ENCODE measurements around the gene SFT2D1.
"Not testable (repeated sequence)": the region's sequence is repeated elsewhere in the genome, so short reads cannot be mapped to it uniquely, and the experiment has no call there.

The SFT2D1 gene

DNA sequence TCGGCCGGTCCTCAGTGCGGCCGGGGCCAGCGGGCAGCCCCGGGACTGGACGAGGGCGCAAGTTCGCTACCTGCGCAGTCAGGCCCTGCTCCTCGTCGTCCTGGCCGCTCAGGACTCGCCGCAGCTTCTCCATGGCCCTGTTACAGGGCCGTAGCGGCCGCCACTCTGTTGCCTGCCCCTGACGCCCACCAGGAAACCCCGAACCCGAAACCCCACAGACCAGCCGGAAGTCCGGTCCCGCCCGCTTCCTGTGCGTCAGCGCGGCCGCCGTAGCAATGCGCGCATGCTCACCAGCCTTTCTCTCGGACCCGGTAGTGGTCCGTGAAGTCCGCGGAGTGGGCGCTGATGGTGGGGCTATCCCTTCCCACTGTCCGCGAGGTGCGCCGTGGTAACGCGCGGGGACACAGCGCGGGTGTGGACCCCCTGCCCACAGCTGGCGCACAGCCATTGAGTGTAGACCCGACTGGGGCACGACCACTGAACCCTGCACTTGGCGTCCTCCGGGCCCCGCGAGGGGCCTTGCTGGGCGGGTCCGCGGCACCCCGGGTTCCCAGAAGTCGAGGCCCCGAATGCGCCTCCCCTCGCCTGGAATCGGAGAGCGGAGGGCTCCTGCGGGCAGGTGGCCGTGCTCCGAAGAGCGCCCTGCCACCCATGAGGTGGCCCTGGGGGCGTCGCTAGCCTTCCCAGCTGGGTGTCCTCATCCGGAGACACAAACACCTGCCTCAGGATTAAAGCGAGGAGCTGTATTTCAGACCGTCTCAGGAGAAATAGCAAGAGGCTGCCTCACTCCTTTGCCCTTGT, at the start of gene SFT2D1:
Gene SFT2D1, minus strand, starts transcription at position 197 of the 801 bp plus-strand sequence. Its CDS starts 64 bp downstream, at position 133.
- DNase-seq, result no peak

DNA sequence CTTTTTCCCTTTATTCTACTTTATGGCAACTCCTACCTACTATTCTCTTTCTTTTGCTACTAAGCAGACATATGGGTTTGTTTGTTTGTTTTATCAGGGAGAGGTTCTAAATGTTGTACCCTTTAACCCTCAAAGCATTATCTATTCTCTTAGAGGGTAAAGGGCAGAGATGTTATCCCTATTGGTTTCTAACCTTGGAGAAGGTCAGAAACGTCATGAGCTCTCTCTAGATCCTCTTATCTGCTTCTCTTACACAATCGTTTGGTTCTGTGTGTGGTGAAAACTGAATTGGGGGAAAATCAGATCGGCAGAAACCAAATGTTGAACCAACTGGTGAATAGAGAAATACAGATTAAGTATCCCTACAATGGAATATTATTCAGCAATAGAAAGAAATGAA, 46.8 kb upstream of the SFT2D1 start:
- DNase-seq, result no peak

DNA sequence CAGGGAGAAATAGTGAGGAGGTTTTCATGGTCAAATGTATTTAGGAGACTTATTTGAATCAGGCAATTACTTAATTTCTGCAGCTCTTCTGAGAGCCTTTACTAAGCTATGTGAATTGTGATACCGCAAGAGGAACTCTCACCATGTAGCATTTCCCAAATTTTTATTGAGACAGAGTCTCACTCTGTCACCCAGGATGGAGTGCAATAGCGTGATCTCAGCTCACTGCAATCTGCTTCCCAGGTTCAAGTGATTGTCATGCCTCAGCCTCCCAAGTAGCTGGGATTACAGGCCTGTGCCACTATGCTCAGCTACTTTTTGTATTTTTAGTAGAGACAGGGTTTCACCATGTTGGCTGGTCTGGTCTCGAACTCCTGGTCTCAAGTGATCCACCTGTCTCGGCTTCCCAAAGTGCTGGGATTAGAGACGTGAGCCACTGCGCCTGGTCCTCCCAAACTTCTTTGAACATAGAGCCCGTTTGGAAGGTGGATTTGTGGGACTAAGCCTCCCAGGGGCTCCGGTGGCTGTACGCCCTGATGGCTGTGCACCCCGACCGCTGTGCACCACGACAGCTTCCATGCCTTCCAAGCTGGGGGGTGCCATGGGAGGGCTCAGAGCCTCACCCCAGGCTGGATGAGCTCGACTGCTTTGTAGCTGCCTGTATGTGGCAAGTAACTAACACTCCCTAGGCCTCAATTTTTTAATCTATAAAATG, 46.1 kb upstream of the SFT2D1 start:
- no peak for DNase-seq

DNA sequence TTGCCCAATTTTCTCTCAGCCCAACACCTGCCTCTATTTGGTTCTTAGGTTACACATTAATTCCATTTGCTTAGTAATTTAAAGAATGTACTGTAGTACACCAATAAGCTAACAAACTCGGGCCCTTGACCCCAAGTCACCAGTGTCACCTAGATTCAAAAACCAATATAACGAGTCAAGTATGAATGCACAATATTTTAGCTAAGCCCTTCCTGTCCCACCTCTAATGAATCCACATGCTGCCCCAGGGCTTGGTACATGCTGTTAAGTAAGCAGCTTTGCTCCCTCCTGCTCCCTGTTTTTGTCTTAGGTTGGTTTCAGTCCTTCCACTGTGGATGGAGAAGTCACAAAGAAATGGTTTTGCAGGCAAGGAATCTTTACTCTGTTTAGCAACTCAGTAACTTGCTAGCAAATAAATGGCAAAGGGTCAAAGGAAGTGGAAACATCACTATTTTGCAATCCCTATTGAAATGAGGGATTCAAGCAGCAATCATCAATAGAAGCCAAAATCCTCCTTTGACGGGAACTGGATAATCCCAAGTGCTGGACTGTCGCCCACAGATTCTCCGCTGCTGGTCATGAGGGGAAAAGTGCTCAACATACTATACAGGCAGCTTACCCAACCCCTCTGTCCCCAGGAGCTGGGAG, 45.4 kb upstream of the SFT2D1 start:
- no peak for DNase-seq

DNA sequence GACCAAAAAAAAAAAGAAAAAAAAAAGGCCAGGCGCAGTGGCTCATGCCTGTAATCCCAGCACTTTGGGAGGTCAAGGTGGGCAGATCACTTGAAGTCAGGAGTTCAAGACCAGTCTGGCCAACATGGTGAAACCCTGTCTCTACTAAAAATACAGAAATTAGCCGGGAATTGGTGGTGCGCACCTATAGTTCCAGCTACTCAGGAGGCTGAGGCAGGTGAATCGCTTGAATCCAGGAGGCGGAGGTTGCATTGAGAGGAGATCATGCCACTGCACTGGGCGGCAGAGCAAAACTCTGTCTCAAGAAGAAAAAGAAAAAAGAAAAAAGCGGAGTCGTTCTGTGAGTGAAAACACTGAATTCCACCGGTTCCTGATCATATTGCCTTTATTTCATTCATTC, 44.8 kb upstream of the SFT2D1 start:
- not testable (repeated sequence) for DNase-seq

DNA sequence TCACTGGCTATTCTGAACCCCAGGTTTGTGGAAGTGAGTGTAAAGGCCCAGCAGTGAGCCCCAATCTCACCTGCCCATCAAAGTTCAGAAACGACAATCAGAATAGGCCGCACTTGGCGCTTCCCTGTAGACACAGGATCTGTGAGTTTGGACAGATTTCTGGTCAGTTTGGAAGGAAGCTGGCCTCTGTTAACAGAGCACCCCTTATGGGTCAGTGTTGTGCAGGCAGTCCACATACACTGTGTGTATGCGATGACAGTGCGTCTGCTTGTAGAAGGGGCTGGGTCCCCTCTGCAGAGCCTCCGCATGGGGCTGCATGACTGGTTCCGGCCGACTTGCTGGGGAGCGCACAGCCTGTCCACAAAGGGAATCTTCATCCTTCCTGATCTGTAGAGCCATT, 43.8 kb upstream of the SFT2D1 start:
- DNase-seq, result no peak

DNA sequence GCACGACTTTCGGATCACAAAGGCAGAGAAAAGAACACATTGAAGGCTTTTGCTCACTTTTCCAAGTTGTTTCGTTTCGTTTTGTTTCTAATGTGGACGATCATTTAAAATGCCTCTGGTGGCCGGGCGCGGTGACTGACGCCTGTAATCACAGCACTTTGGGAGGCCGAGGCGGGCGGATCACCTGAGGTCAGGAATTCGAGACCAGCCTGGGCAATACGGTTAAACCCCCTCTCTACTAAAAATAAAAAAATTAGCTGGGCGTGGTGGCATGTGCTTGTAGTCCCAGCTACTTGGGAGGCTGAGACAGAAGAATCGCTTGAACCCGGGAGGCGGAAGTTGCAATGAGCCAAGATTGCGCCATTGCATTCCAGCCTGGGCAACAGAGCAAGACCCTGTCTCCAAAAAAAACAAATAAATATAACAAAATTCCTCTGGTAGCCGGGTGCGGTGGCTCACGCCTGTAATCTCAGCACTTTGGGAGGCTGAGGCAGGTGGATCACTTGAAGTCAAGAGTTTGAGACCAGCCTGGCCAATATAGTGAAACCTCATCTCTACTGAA, 41.5 kb upstream of the SFT2D1 start:
- DNase-seq, result not testable (repeated sequence)

DNA sequence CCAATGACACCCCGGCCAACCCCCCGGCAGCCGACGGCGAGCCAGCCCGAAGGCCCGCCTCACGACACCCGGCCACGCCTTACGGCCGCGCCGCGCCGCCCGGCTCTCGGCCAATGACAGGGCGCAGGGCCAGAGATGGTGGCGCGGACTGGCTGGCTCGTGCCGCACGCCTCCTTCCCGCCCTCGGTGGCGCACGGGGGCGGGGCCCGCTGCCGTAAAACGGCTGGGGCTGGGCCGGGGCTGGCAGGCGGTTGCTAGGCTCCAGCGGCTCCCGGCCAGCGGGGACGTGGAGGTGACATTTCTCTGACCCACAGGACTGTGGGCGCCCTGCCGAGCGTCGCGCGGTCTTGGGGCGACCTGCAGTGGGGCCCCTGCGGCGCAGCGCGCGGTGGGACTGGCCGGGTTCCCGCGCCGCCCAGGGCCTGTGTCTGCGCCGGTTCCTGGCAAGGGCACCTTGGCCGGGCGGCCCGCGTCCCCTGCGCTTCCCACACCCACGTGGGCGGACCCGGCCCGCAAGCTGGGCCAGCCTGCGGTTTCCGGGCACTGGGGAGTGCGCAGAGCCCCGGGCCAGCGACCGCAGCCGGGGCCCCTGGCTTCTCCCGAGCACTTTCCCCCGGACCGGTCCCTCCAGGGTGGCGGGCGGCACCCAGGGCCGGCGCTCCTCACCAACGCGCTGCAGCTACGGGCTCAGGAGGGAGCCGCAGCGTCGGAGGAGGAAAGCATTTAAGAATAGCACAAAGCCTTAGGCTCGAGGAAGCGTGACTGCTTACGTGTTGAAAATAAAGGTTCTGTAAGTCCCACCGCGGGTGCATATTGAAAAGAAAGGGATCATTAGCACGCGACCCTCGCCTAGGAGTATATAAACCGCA, 40.8 kb upstream of the SFT2D1 start, which contains the start of gene MPC1:
Gene MPC1, minus strand, starts transcription at position 8 of the 869 bp plus-strand sequence. CDS start 64 bp downstream, outside the sequence.
- DNase-seq, result peak; percentile 48

DNA sequence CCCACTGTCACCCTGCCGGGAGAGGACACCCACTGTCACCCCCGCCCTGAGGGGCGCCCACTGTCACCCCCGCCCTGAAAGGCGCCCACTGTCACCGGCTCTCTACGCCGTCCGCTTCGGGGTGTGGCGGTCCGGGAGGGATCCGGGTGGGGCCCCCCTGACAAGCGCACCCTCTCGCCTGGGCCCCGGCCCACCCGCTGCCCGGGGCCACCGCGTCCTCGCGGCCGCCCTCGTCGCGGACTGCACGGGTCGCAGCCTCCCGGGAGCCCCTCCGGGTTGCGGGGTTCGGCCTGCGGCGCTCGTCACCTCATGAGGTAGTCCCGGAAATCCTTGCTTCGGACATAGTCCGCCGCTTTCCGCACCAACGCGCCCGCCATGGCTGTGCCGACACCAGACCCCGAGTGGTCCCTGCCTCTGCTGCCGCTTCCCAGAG, 40.2 kb upstream of the SFT2D1 start:
- DNase-seq, result no peak

DNA sequence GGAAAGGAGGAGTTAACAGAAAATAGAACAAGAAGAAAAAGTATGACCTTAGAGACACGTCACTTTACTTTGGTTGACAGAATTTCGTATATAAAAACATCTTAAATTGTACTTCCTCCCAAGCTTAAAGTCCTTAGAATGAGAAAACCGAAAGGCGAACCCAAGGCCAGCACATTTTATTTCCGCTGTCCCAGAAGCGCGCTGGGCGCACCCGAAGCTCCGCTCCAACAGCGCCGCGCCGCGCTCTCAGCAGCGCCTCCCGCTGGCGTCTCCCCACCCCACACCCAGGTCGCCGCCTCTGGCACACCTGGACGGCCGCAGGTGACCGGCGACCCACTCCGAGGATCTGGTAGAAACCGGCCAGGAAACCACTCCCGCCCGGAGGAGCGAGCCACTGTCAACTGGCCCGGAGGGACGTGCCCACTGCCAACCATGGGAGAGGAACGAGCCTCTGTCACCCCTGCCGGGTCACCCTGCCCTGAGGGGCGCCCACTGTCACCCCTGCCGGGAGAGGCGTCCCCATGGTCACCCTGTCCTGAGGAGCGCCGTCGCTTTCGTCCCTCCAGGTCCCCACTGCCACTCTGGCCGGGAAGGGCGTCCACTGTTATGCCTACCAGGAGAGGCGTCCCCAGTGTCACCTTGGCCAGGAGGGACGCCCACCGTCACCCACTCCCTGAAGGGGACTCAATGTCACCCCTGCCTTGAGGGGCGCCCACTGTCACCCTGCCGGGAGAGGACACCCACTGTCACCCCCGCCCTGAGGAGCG, 39.6 kb upstream of the SFT2D1 start:
- DNase-seq, result no peak

DNA sequence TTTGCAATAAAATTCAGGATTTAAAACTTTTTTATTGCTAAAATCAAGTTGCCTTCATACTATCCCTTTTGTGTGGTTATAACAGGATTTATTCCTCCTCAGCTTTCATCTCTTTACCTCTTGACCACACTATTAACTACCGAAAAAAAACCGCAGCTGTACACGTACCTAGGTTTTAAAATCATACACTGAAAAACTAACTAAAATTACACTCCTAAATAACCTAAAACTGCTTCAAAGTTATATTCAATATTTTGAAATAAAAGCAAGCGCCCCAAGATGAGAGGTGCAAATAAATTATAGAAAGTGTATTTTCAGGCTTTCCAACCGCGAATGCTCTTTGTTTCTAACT, 39.0 kb upstream of the SFT2D1 start:
- DNase-seq, result no peak

DNA sequence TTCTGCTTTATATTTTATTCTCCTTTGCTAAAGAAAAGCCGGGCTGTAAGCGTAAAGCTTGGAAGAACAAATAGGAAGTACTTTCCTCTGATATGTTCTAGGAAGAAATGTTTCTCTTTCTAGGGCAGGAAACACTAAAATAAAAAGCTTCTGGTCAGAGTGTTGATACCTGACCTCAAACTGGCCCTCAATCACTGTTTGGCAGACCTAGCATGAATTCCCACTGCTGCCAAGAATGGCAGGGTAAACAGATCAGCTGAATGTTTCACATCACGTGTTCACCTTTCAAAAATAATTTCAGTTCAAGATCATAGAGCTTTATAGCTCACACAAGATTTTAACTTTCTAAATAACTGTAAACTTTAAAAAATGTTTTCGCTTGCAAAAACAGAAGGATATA, 37.5 kb upstream of the SFT2D1 start:
- DNase-seq, result no peak

DNA sequence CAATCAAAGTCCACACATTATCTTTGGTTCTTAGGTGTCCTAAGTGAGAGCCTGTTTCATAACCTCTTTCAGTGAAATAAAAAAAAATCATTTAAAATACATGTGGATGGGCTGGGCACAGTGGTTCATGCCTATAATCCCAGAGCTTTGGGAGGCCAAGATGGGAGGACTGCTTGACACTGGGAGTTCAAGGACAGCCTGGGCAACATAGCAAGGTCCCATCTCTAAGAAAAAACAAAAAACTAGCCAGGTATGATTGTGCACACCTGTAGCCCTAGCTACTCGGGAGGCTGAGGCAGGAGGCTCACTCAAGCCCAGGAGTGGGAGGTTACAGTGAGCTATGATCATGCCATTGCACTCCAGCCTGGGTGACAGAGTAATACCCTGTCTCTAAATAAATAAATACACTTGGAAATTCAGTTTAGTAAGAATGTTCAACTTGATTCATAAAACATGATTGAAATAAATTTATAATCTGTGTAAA, 36.8 kb upstream of the SFT2D1 start:
- DNase-seq, result no peak

DNA sequence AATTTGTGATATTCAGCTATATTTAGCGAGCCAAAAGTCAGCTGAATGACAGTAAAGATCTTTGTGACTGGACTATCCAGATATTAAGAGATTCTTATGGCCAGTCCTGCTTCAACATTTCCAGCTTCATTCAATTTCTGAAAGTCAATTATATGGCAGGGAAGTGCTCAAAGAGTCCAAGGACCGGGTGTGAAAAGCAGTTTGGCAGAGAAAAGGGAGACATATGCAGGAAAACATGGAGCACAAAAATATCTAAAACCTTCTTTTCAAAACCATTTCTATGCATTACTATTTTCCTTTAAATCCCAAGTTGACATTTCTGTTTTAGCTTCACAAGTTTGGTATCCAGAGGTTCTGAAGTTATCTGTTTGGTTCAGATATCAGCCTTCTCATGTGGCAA, 35.4 kb upstream of the SFT2D1 start:
- DNase-seq, result no peak

DNA sequence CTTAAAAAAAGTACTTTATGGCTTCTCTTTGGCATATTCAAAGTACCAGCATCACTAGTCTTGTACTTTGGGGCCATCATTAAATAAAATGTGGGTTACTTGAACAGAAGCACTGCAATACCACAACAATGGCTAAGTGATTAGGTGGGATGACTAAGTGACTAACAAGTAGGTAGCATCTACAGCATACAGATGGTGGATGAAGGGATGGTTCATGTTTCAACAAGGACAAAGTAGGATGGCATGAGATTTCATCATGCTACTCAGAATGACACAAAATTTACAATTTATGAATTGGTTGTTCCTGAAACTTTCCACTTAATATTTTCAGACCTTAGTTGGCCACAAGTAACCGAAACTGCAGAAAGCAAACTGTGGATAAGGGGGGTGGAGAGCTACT, 32.7 kb upstream of the SFT2D1 start:
- no peak for DNase-seq

DNA sequence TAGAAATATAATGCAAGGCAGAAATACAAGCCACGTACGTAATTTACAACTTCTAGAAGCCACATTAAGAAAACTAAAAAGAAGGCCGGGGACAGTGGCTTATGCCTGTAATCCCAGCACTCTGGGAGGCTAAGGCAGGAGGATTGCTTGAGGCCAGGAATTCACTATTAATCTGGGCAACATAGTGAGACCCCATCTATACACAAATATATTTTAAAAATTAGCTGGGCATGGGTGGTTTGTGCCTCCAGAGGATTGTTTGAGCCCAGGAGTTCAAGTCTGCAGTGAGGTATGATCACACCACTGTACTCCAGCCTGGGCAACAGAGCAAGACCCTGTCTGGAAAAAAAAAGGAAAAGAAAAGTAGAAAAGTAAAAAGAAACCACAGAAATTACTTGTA, 28.1 kb upstream of the SFT2D1 start:
- no peak for DNase-seq

DNA sequence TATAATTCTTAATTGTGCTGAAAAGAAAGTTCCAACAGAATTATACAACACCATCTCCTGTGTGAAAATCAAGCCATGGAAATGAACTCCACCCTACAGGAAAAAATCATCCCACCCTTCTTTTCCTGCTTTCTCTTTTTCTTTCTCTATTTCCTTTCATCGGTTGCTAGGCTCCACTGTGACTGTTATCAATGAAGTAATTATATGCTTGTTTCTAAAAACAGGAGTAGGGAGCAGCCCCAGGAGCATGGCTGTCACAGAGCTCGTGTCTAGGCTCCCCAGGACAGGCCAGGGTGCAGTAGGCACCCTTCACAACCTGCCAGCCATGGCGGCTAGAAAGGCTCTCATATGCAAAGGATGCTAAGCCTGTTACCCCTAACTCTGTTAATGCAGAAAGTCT, 27.4 kb upstream of the SFT2D1 start:
- DNase-seq, result no peak

DNA sequence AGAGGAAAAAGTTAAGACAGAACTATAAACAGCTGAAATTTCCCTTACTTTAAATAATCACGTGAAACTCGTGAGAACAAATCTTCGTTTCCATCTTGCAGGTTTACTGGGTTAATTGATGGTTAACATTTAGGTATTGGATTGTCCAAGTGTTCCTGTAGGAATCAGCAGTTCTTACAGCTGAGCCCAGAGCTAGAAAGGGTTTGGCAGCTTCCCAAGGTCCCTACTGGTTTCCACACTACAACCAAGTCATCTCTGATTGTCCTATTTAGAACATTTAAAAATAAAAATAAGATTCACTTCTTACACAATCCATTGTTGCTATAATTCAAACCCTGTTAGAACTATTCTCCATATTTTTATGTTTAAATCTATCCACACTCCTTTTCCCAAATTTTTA, 24.6 kb upstream of the SFT2D1 start:
- DNase-seq, result no peak

DNA sequence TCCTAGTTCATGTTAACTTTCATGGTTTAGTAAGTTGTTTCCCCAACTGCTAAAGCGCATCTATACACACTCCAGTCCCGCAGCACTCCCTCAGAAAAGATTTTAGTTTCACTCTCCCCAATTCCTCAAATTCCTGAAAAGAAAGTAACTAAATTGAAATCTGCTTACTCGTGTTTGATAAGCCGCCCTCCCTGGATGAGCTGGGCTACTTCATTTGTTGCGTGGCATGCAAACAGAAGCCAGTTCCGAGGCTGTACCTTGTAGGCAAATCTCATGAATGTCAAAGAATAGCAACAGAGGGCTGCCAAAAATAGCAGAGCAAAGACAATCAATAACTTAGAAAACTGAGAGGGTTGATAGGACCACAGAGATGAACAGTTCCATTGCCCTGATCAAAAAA, 23.5 kb upstream of the SFT2D1 start:
- no peak for DNase-seq

DNA sequence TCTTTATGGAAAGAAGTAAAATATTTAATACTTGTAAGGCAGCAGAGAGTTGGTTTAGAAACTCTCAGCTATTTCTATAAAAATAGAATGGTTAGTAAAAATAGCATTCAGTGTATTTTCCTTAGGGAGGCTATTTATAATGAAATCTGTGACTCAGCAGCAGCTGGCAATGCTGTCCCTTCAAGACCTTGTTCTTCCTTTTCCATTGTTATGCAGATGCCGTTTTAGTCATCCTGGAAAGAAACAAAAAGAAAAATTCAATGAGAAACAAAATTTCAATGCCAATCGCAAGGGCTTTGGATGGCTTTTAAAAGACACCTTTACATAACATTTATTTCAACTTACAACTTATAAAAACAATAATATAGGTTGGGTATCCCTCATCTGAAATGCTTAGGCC, 22.9 kb upstream of the SFT2D1 start:
- DNase-seq, result no peak

DNA sequence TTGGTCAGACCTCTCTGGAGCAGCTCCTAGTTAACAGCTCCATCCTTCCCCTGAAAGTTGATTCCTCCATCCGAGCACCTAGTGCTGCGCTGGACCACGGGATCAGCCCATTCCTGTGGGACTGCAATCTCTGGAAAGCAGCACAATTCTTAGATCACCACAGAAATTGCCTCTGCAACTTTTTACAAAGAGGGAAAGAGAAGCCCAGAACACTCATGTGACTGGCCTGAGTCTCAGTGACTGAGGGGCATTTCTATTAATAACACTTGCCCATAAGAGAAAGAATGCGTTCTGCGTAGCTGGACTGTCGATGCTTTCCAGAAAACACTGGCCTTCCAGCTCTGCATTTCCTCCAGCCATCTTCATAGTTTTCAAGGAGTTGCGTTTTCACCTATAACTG, 22.1 kb upstream of the SFT2D1 start:
- DNase-seq, result no peak

DNA sequence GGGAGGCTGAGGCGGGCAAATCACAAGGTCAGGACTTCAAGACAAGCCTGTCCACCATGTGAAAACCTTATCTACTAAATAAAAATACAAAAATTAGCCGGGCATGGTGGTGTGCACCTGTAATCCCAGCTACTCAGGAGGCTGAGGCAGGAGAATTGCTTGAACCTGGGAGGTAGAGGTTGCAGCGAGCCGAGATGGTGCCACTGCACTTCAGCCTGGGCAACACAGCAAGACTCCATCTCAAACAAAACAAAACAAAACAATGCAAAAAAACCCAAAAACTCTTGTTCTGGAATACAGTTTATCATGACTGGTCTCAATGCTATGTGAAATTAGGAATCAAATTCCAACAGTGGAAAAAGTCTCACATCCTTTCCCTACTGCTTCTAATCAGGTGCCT, 20.1 kb upstream of the SFT2D1 start:
- DNase-seq, result not testable (repeated sequence)

All from cortex of kidney (tissue), 1 donor.